Measurements from ENCODE around the gene COL4A5.
"Not testable (repeated sequence)": the region's sequence is repeated elsewhere in the genome, so short reads cannot be mapped to it uniquely, and the experiment has no call there.

The COL4A5 gene

GRCh38 chrX:108456971-108457477 lies 17.4 kb downstream of the COL4A5 start:
- DNase-seq = no peak

DNA sequence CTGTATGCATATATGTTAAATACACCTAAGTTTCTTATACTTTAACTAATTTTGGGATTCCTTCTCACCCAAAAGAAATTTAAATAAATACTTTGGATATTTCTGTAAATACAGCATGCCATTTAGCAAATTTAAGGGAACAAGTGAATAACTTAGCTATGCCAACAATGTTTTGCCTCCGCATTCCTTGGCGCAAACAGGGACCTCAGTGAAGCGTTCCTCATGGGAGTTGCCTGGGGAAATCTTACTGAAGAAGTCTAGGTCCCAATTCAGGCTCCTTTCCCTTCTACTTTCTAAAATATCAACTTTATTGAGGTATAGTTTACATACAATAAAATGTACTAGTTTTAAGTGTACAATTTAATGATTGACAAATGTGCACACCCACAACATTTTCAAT lies 25.0 kb downstream of the COL4A5 start:
- DNase-seq = no peak

GRCh38 chrX:108468486-108468885 lies 28.8 kb downstream of the COL4A5 start:
- DNase-seq = no peak

DNA sequence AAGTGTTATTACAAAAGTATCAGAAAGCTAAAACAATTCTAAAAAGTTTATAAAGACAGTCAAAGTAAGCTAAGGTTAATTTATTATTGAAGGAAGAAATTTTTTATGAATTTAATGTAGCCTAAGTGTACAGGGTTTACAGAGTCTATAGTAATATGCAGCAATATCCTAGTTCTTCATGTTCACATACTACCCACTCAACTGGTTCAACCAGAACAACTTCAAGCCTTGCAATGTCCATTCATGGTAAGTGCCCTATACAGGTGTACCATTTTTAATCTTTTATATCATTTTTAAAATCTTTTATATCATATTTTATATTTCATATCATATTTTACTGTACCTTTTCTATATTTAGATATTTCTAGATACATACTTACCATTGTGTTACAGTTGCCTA lies 34.3 kb downstream of the COL4A5 start:
- no peak for DNase-seq

DNA sequence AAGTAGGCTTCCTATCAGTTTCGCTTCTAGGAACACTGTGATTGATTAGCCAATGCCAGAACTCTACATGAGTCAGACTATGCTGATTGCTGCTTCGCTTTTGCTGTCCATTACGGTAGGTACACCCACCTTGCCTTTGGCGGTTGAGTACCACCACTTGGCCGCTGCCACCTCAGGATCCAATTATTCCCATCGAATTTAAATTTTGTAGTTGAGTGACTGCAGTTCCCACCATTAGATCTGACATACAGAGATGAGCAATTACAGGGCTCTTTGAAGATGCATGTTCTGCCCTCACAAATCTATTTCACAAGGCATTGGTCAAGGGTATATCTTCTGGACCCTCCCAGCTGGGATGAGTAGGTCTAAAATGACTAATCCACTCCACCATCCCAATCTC lies 41.9 kb downstream of the COL4A5 start:
- not testable (repeated sequence) for DNase-seq

- no peak for DNase-seq
Observed at GRCh38 chrX:108484251-108484650, 44.6 kb downstream of the COL4A5 start.

DNA sequence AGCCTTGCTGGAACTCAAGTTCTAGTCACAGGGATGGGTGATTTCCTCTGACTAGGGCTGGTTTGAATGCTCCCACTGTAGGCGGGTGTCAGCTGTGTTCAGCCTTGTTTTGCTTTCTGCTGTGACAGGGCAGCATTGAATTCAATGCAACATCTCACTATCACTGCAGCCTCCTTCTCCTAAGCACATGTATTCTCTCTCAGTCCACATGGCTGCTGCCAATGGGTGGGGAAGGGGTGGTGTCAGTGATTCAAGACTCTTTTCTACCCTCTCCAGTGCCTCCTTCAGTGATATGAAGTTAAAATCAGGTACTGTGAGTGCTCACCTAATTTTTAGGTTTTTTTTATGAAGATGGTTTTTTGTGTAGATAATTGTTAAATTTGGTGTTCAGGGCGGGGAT lies 46.3 kb downstream of the COL4A5 start:
- no peak for DNase-seq

GRCh38 chrX:108494406-108495090 lies 54.9 kb downstream of the COL4A5 start:
- no peak for DNase-seq

- DNase-seq = no peak
Observed at GRCh38 chrX:108511721-108512120, 72.1 kb downstream of the COL4A5 start.

- DNase-seq = no peak
Observed at GRCh38 chrX:108516184-108516583, 76.5 kb downstream of the COL4A5 start.

- no peak for DNase-seq
Observed at GRCh38 chrX:108527724-108528123, 88.1 kb downstream of the COL4A5 start.

DNA sequence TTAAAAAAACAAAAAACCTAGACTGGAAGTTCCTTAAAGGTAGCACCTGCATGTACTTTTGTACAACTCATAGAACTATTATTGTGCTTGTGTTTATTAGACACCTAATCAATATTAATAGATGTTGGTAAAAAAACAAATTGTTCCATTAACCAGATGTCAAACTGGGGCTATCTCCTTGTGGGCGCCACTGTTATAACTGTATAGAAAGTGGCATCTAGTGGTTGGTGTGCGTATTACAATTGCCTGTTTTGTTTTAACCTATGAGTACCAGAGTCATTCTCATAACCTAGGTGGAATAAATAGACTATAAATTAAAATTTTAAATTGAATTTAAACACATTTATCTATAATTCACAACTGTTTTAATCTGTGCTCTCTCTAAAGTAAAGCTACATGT lies 97.4 kb downstream of the COL4A5 start:
- no peak for DNase-seq

GRCh38 chrX:108541286-108541685 lies 101.6 kb downstream of the COL4A5 start:
- DNase-seq = no peak

DNA sequence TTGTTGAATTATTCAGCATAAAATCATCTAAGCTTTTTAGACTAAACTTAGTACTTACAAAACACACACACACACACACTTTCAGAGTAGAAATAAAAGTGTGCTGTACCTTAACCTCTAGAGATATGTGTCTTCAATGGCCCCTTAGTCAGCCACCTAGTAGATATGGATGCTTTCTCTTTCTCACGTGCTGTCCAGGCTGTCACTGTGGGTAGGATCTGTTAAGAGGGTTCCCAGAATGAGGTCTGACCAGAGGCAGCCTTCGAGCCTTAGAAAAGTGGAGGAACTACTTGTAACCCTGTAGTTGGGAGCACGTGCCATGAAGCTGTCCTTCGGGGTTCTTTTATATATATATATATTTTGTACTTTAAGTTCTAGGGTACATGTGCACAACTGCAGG lies 117.9 kb downstream of the COL4A5 start:
- no peak for DNase-seq

DNA sequence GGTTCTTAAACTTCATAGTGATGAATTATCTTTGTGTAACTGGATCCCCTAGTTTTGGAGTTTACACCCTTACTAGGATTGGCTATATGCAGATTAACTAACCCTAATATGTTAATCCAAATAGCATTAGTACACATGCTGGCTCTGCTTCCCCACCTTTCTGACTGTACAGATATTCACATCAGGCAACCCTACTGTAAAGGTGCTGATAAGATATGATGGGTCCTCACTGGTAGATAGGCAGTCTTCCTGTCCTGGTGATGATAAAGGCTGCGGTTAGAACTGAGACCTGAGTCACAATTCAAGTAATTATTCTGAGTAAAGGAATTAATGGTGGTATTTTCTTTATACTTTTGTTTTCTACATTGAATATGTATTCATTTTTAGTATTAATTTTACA lies 118.6 kb downstream of the COL4A5 start:
- DNase-seq = no peak

GRCh38 chrX:108573136-108573535 lies 133.5 kb downstream of the COL4A5 start:
- no peak for DNase-seq

DNA sequence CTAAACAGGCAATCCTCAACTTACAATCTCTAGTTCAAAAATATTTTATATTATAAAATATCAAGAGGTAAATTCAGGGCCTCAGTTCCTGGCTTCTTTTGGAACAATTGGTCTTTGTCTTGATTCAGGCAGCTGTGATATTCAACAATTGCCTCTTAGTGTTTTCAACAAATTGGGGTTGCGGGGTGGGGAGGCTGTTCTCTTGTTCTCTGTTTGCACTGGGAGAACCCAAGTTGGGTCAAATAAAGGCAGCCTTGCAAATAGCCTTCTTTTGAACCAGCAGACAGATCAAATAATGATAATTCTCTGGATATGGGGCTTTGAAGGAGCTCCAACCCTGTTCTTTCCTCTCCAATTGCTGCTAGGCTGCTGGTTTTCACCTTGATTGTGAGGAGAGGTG lies 142.5 kb downstream of the COL4A5 start:
- DNase-seq = no peak

DNA sequence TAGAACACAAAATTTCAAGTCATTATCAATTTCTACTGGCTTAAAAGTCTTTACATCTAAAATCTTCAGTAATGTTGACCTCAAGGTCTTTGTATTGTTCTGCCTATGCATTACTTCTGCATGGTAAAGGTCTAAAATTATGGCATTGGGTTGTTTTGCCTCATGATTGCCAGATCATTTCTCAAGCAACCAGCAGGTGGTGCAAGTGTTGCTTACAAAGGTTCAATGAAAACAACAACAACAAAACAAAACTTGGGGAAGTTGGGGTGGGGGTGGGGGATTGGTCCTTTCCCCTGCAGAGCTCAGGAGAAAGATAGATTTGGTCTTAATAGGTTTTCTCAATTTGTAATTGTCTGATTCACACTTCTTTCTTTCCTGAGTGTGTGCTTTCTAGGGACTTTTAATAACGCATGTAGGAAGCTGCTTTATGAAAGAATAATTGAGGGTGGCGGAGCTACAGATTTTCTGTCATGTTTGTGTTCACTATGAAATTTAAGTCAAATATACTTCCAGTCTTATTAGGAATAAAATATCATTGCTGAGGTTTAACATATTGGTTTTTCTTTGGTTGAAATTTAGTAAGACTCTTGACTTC lies 145.1 kb downstream of the COL4A5 start:
- no peak for DNase-seq

GRCh38 chrX:108590496-108590895 lies 150.9 kb downstream of the COL4A5 start:
- no peak for DNase-seq

GRCh38 chrX:108601276-108601675 lies 161.6 kb downstream of the COL4A5 start:
- DNase-seq = no peak

GRCh38 chrX:108610141-108610540 lies 170.5 kb downstream of the COL4A5 start:
- no peak for DNase-seq

DNA sequence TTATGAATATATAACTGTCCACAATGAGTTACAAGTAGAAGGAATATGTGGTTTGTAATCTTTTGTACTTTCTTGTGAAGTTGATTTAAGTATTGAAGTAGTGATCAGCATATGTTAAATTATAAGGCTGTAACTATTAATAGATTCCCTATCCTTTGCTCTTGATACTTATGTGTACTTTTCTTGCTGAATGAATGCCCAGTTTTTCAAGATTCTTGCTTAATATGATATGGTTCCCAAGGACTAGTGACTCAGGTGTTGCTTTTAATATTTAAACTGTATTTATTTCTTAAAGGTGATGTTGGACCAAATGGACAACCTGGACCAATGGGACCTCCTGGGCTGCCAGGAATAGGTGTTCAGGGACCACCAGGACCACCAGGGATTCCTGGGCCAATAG lies 175.0 kb downstream of the COL4A5 start:
- DNase-seq = no peak

- no peak for DNase-seq
Observed at GRCh38 chrX:108640817-108641216, 201.2 kb downstream of the COL4A5 start.

DNA sequence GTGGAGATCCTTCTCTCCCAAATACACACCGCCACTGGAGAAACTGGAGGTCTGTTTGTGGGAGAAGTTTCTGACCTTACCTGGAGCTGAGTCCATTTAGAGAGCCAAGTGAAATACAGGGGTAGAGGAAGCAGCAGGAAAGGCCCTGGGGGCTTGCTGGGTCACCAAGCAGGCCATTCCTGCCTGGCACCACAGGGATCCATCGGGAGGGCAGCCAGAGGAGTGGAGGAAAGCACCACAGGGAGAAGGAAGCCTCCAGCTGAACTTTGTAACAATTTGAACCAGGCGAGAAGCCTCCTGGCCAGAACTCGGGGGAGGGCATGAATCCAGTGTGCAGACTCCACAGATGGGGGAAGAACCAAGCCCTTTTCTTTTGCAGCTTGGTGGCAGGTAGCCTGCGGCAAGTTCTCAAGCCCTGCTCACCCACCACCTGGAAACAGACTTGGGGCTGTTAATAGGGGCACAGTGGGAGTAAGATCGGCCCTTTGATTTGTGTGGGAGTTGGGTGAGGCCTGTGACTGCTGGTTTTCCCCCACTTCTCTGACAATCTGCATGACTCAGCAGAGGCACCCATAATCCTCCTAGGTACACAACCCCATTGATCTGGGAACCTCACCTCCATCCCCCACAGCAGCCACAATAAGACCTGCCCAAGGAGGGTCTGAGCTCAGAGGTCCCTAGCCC lies 202.1 kb downstream of the COL4A5 start:
- DNase-seq = no peak
